ENCODE results near the gene ALDH1L1.

Gene ALDH1L1

DNA sequence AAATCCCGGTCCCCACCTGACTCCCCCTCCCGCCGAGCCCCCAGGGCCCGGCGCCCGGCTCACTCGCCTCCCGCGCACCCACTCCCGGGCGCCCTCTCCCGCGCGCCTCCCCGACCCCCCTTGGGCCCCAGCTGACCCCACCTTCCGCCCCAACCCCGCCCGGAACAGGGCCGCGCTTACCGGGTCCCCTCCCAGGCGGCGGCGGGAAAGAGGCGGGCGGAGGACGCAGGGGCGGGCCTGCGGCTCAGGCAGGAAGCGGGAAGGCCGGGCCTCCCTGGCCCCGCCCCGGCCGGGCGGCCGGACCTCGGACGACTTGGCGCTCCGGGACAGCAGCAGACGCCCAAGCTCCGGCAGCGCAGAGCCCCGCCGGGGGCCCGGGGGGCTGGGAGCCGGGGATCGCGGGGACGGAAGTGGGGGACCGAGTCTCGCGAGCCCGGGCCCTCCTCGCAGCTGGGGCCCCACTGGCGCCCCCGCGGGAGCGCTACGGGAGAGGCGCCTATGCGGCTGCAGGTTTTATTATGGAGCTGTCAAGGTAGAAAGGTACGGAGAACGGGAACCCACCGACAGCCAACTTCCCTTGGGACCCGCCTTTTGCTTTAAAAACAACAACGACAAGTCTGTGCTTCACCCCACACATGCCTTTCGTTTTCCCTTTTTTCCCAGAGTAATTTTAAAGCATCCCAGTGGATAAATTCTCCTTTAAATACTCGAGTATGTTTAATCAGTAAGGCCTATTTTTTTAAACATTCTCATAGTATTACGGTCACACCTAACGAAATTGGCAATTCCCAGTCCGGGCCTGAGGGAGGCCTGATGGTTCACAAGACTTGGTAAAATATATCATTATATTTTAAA, 96.2 kb downstream of the ALDH1L1 start, which contains the start of gene SLC41A3:
Gene SLC41A3, minus strand, starts transcription at position 212 of the 855 bp plus-strand sequence. CDS start 15,905 bp downstream, outside the sequence.
- Histone ChIP-seq H3K4me3 (IDR thresholded peaks at IDR 0.05; ENCODE audit: insufficient read depth, low read depth, low read length) (peak within 1 kb of the TSS; percentile 79), H4K20me1 (ENCODE audit: insufficient read depth) (no peaks in the 10 kb centered on the region), H2AFZ (ENCODE audit: low read depth) (peak within 1 kb of the TSS; percentile 75), H3K4me1 (ENCODE audit: low read depth, poor library complexity, severe bottlenecking) (peaks cover 7% of the 10 kb centered on the region), H3K27ac (peak within 1 kb of the TSS; percentile 41; the same call in 1 of the 2 replicates), H3K36me3 (ENCODE audit: insufficient read depth) (no peaks in the 10 kb centered on the region), H3K27me3 (ENCODE audit: insufficient read depth, low read depth) (no peaks in the 10 kb centered on the region), H3K9ac (peak within 1 kb of the TSS; percentile 56), H3K79me2 (ENCODE audit: insufficient read depth, low read depth) (no peaks in the 10 kb centered on the region), H3K4me2 (peak within 1 kb of the TSS; percentile 61)
- TF ChIP-seq, protein P1, sequence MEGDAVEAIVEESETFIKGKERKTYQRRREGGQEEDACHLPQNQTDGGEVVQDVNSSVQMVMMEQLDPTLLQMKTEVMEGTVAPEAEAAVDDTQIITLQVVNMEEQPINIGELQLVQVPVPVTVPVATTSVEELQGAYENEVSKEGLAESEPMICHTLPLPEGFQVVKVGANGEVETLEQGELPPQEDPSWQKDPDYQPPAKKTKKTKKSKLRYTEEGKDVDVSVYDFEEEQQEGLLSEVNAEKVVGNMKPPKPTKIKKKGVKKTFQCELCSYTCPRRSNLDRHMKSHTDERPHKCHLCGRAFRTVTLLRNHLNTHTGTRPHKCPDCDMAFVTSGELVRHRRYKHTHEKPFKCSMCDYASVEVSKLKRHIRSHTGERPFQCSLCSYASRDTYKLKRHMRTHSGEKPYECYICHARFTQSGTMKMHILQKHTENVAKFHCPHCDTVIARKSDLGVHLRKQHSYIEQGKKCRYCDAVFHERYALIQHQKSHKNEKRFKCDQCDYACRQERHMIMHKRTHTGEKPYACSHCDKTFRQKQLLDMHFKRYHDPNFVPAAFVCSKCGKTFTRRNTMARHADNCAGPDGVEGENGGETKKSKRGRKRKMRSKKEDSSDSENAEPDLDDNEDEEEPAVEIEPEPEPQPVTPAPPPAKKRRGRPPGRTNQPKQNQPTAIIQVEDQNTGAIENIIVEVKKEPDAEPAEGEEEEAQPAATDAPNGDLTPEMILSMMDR (conservative IDR thresholded peaks at IDR 0.05; ENCODE audit: low read depth, low read length): peak; percentile 56

DNA sequence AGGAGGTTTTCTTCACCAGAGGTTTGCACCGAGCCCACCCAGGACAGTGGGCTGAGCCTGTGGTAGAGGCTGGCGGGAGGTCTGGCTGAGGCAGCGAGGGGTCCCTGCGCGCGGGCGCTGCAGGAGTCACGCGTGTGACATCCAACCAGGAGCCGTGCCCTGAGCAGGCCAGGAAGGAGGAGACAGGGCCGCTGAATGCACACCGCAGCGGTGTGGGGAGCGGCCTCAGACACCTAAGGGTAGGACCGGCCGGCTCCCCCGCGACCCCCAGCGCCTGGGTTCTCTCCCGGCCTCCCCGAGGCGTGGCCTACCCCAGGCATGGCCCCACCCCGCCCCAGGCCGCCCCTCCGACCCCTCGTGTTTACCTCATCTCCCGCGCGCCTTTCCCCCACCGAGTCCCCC, 96.9 kb downstream of the ALDH1L1 start:
- H3K4me3 ChIP-seq (IDR thresholded peaks at IDR 0.05; ENCODE audit: insufficient read depth, low read depth, low read length): no peak overlapping the region
- H2AFZ ChIP-seq (ENCODE audit: low read depth): peak overlapping the region; percentile 75
- H3K4me2 ChIP-seq: peak overlapping the region; percentile 61
- H3K9ac ChIP-seq: peak overlapping the region; percentile 56
- TF ChIP-seq, protein P1 (conservative IDR thresholded peaks at IDR 0.05; ENCODE audit: low read depth, low read length): no peak
- no peaks in the 10 kb centered on the region for H3K36me3 ChIP-seq (ENCODE audit: insufficient read depth)
- H3K27ac ChIP-seq: peak overlapping the region; percentile 41; the same call in 1 of the 2 replicates
- no peaks in the 10 kb centered on the region for H3K27me3 ChIP-seq (ENCODE audit: insufficient read depth, low read depth)
- no peaks in the 10 kb centered on the region for H4K20me1 ChIP-seq (ENCODE audit: insufficient read depth)
- H3K79me2 ChIP-seq (ENCODE audit: insufficient read depth, low read depth): no peaks in the 10 kb centered on the region
- peaks cover 7% of the 10 kb centered on the region for H3K4me1 ChIP-seq (ENCODE audit: low read depth, poor library complexity, severe bottlenecking)

- Histone ChIP-seq H3K27ac (no peak overlapping the region), H2AFZ (ENCODE audit: low read depth) (peak overlapping the region; percentile 75)
Measured at GRCh38 chr3:126083138-126083445, 97.3 kb downstream of the ALDH1L1 start.

GRCh38 chr3:126082362-126083137, 97.8 kb downstream of the ALDH1L1 start:
- Histone ChIP-seq H3K27me3 (ENCODE audit: insufficient read depth, low read depth) (no peaks in the 10 kb centered on the region), H3K36me3 (ENCODE audit: insufficient read depth) (no peaks in the 10 kb centered on the region), H3K4me3 (IDR thresholded peaks at IDR 0.05; ENCODE audit: insufficient read depth, low read depth, low read length) (no peak overlapping the region), H3K27ac (no peak overlapping the region), H2AFZ (ENCODE audit: low read depth) (peak overlapping the region; percentile 75), H3K4me2 (peak overlapping the region; percentile 61), H3K9ac (no peak overlapping the region; the same call in 1 of the 2 replicates), H4K20me1 (ENCODE audit: insufficient read depth) (no peaks in the 10 kb centered on the region), H3K79me2 (ENCODE audit: insufficient read depth, low read depth) (no peaks in the 10 kb centered on the region), H3K4me1 (ENCODE audit: low read depth, poor library complexity, severe bottlenecking) (peaks cover 7% of the 10 kb centered on the region)
- TF ChIP-seq, protein P1 (conservative IDR thresholded peaks at IDR 0.05; ENCODE audit: low read depth, low read length): no peak

More at GRCh38 chr3:126083138-126083445, 97.3 kb downstream of the ALDH1L1 start:
- Histone ChIP-seq H3K4me1 (ENCODE audit: low read depth, poor library complexity, severe bottlenecking) (peaks cover 7% of the 10 kb centered on the region), H3K4me3 (IDR thresholded peaks at IDR 0.05; ENCODE audit: insufficient read depth, low read depth, low read length) (no peak overlapping the region), H3K79me2 (ENCODE audit: insufficient read depth, low read depth) (no peaks in the 10 kb centered on the region), H4K20me1 (ENCODE audit: insufficient read depth) (no peaks in the 10 kb centered on the region), H3K36me3 (ENCODE audit: insufficient read depth) (no peaks in the 10 kb centered on the region), H3K4me2 (peak overlapping the region; percentile 61), H3K9ac (peak overlapping the region; percentile 56), H3K27me3 (ENCODE audit: insufficient read depth, low read depth) (no peaks in the 10 kb centered on the region)
- TF ChIP-seq, protein P1 (conservative IDR thresholded peaks at IDR 0.05; ENCODE audit: low read depth, low read length): no peak

Data from KMS-11 (cell line).